ENCODE data around the gene NBEAL2. TPM values are rescaled to one million over a fixed set of nuclear protein-coding genes. Genes with fewer than 3 reads are reported as not detected.
"Not testable (repeated sequence)": the region's sequence is repeated elsewhere in the genome, so short reads cannot be mapped to it uniquely, and the experiment has no call there.

The NBEAL2 gene
- total RNA-seq, 4 donors from 2014 or later: 317 to 865 (median 347) TPM

- H3K4me1 ChIP-seq: peaks cover 17% of the 10 kb centered on the region
- no peak overlapping the region for H3K27ac ChIP-seq
- peaks cover 44% of the 10 kb centered on the region for H3K36me3 ChIP-seq
- TF ChIP-seq POLR2A (IDR thresholded peaks at IDR 0.05): no peak
- no peak for TF ChIP-seq EP300 (IDR thresholded peaks at IDR 0.05)
- no peak for TF ChIP-seq POLR2AphosphoS5 (IDR thresholded peaks at IDR 0.05)
- no peak for TF ChIP-seq CTCF (IDR thresholded peaks at IDR 0.05)
- H3K27me3 ChIP-seq: no peaks in the 10 kb centered on the region
- no peak overlapping the region for H3K4me3 ChIP-seq
- H3K9me3 ChIP-seq: no peaks in the 10 kb centered on the region
- 97% methylated on average over 4 of the region's 4 CpGs for WGBS
- DNase-seq (ENCODE audit: low spot score in 2 of 2): no peak
Measured at GRCh38 chr3:47020311-47020710, 40.8 kb downstream of the NBEAL2 start.

DNA sequence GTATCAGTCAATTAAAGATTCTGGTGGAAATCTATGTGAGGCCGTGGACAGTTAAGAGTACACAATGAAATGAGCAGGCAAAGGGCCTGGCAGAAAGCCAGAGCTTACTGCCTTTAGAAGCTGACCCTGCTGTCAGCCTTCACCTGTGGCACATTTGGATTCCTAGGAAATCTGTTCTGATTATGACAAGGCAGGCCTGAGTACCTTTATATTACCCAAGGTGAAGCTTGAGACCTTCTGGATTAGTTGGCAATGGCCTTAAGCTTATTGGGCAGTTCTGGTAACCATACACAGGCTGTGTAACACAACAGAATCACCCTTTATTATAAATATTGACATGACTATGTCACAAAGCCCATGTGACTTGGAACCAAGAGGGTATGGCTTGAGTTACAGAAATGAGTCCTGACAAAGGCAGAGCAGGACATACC is 43.2 kb downstream of the NBEAL2 start:
- no peaks in the 10 kb centered on the region for H3K9me3 ChIP-seq
- peaks cover 21% of the 10 kb centered on the region for H3K36me3 ChIP-seq
- no peak overlapping the region for H3K4me3 ChIP-seq
- H3K27ac ChIP-seq: peak overlapping the region; percentile 45
- 50% methylated on average over 1 of the region's 1 CpG for WGBS
- H3K27me3 ChIP-seq: no peaks in the 10 kb centered on the region
- no peak for DNase-seq (ENCODE audit: low spot score in 2 of 2)
- H3K4me1 ChIP-seq: peaks cover 17% of the 10 kb centered on the region
- no peak for TF ChIP-seq CTCF (IDR thresholded peaks at IDR 0.05)
- TF ChIP-seq EP300 (IDR thresholded peaks at IDR 0.05): no peak
- no peak for TF ChIP-seq POLR2A (IDR thresholded peaks at IDR 0.05)
- TF ChIP-seq POLR2AphosphoS5 (IDR thresholded peaks at IDR 0.05): no peak

- DNase-seq (ENCODE audit: low spot score in 2 of 2): no peak
- H3K27ac ChIP-seq: no peak overlapping the region
- peaks cover 14% of the 10 kb centered on the region for H3K4me1 ChIP-seq
- no peaks in the 10 kb centered on the region for H3K9me3 ChIP-seq
- no peaks in the 10 kb centered on the region for H3K27me3 ChIP-seq
- no peak overlapping the region for H3K4me3 ChIP-seq
- TF ChIP-seq POLR2A (IDR thresholded peaks at IDR 0.05) (no peak), CTCF (IDR thresholded peaks at IDR 0.05) (no peak), POLR2AphosphoS5 (IDR thresholded peaks at IDR 0.05) (no peak), EP300 (IDR thresholded peaks at IDR 0.05) (no peak)
- peaks cover 6% of the 10 kb centered on the region for H3K36me3 ChIP-seq
Measured at GRCh38 chr3:47024932-47025331, 45.5 kb downstream of the NBEAL2 start.

DNA sequence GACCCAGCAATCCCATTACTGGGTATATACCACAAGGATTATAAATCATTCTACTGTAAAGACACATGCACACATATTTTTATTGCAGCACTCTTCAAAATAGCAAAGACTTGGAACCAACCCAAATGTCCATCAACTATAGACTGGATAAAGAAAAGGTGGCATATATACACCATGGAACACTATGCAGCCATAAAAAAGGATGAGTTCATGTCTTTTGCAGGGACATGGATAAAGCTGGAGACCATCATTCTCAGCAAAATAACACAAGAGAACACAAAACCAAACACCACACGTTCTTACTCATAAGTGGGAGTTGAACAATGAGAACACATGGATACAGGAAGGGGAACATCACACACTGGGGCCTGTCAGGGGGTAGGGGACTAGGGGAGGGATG is 47.0 kb downstream of the NBEAL2 start:
- H3K27me3 ChIP-seq; H3K36me3 ChIP-seq; H3K4me1 ChIP-seq; H3K9me3 ChIP-seq; H3K4me3 ChIP-seq; H3K27ac ChIP-seq; DNase-seq (ENCODE audit: low spot score in 2 of 2): not testable (repeated sequence)
- WGBS: 95% methylated on average over 1 of the region's 1 CpG

DNA sequence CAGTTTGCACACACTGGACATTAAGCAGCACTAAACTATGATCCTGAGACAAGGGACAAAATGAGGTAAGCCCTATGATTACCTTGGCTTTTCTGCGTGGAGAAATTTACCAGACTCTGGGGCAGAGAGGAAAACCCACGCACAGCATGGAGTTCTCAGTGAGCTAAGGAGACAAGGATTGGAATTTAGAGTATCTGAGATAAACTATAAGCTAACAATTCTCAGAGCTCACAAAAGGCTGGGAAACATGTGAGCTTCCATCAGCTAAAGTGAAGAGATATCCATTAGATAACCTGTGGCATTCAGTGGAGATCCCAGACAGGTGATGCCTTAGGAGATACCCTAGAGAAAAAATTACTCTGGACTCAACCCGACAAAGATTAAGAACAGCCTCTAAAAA is 48.7 kb downstream of the NBEAL2 start:
- no peaks in the 10 kb centered on the region for H3K4me1 ChIP-seq
- no peaks in the 10 kb centered on the region for H3K27me3 ChIP-seq
- H3K4me3 ChIP-seq: no peak overlapping the region
- no peaks in the 10 kb centered on the region for H3K9me3 ChIP-seq
- peaks cover 6% of the 10 kb centered on the region for H3K36me3 ChIP-seq
- no peak for TF ChIP-seq POLR2A (IDR thresholded peaks at IDR 0.05)
- no peak for TF ChIP-seq POLR2AphosphoS5 (IDR thresholded peaks at IDR 0.05)
- TF ChIP-seq CTCF (IDR thresholded peaks at IDR 0.05): no peak
- TF ChIP-seq EP300 (IDR thresholded peaks at IDR 0.05): no peak
- no peak overlapping the region for H3K27ac ChIP-seq
- 89% methylated on average over 3 of the region's 3 CpGs for WGBS
- DNase-seq (ENCODE audit: low spot score in 2 of 2): no peak

DNA sequence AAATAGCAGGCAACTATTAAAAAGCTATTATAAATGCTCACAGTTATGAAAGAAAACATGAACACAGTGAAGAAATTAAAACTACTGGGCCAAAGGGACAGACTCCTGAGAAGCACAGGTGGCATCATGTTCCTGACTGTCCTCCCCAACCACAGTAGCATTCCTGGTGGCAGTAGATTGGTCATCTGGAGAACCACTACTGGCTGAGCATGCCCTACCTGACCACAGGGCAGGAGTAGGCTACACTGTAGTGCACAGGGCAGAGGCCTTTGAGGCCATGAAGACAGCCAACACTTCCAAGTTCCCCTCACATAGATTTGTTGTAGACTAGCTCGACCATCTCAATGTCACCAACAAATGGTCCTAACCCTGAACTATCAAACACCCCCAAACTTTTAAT is 49.2 kb downstream of the NBEAL2 start:
- TF ChIP-seq POLR2AphosphoS5 (IDR thresholded peaks at IDR 0.05) (no peak), EP300 (IDR thresholded peaks at IDR 0.05) (no peak), POLR2A (IDR thresholded peaks at IDR 0.05) (no peak), CTCF (IDR thresholded peaks at IDR 0.05) (no peak)
- H3K4me3 ChIP-seq: no peak overlapping the region
- no peaks in the 10 kb centered on the region for H3K9me3 ChIP-seq
- peaks cover 7% of the 10 kb centered on the region for H3K36me3 ChIP-seq
- H3K4me1 ChIP-seq: no peaks in the 10 kb centered on the region
- no peaks in the 10 kb centered on the region for H3K27me3 ChIP-seq
- 96% methylated on average over 1 of the region's 1 CpG for WGBS
- DNase-seq (ENCODE audit: low spot score in 2 of 2): no peak
- no peak overlapping the region for H3K27ac ChIP-seq

DNA sequence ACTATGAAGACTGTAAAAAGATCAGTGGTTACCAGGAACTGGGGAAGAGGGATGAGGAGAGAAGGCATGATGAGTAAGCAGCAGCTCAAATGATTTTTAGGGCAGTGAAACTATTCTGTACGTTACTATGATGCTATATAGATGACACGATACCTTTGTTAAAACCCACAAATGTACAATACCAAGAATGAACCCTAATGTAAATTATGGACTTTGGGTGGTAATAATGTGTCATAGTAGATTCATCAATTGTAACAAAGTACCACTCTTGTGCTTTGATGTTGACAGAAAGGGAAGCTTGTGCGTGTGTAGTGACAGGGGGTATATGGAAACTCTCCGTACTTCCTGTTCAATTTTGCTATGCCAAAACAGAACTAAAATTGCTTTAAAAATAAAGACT is 51.6 kb downstream of the NBEAL2 start:
- not testable (repeated sequence) for H3K9me3 ChIP-seq; H3K4me3 ChIP-seq; H3K4me1 ChIP-seq; H3K27ac ChIP-seq; H3K27me3 ChIP-seq; DNase-seq (ENCODE audit: low spot score in 2 of 2)
- H3K36me3 ChIP-seq: peaks cover 31% of the 10 kb centered on the region
- 78% methylated on average over 4 of the region's 4 CpGs for WGBS
